Keratinocyte (primary cell): ENCODE results near the gene ZNF81. TPM values are rescaled to one million over a fixed set of nuclear protein-coding genes. Genes with fewer than 3 reads are reported as not detected.

Experiments
- DNase-seq: peaks from one replicate; pipeline ENCODE4 v3.0.0-alpha.2; 2011; ENCODE audit warnings: low read depth, missing footprints, low spot score
- FAIRE-seq: peaks from 2 replicates; lab custom pipeline; 2011; peaks lifted over from hg19 to GRCh38; lab: Jason Lieb, UNC
- H2AFZ ChIP-seq: 2 replicates; pipeline ENCODE4 v1.6.0; 2012; ENCODE audit warnings: low read length, control low read depth, inconsistent platforms; ENCODE audit not compliant: control insufficient read depth
- H3K27ac ChIP-seq: 2 replicates; pipeline ENCODE4 v1.5.1; 2011; ENCODE audit warnings: low read length; ENCODE audit not compliant: control insufficient read depth, insufficient read depth
- H3K27me3 ChIP-seq: 3 replicates; pipeline ENCODE4 v1.6.0; 2011; ENCODE audit warnings: low read length; ENCODE audit not compliant: control insufficient read depth, insufficient read depth; ENCODE audit errors: extremely low read depth
- H3K36me3 ChIP-seq, 2 experiments: 2 replicates in 1 of 2; 3 replicates in 1 of 2; pipeline ENCODE4 v1.5.1; 2011; ENCODE audit warnings: low read length in 2 of 2, mild to moderate bottlenecking in 1 of 2; ENCODE audit not compliant: control insufficient read depth in 2 of 2, insufficient read depth in 2 of 2; ENCODE audit errors: extremely low read depth in 1 of 2
- H3K4me1 ChIP-seq: 3 replicates; pipeline ENCODE4 v1.5.1; 2011; ENCODE audit warnings: low read length; ENCODE audit not compliant: control insufficient read depth, insufficient read depth; ENCODE audit errors: extremely low read depth
- H3K4me2 ChIP-seq: 3 replicates; pipeline ENCODE4 v1.6.0; 2011; ENCODE audit warnings: low read depth, low read length; ENCODE audit not compliant: control insufficient read depth, insufficient read depth; ENCODE audit errors: extremely low read depth
- H3K4me3 ChIP-seq, 3 experiments: fragments of 200-600 bp in 1 of 3; sonication (generic) in 1 of 3; 2 replicates in 2 of 3; 3 replicates in 1 of 3; pipeline ENCODE4 v1.5.1; 2011 to 2016; ENCODE audit warnings: low read length in 3 of 3, mild to moderate bottlenecking in 3 of 3, control low read depth in 2 of 3, inconsistent platforms in 1 of 3, low read depth in 1 of 3, mixed read lengths in 1 of 3, mixed run types in 1 of 3, moderate library complexity in 1 of 3; ENCODE audit not compliant: control insufficient read depth in 2 of 3, insufficient read depth in 2 of 3; ENCODE audit errors: extremely low read depth in 1 of 3
- H3K79me2 ChIP-seq: 2 replicates; pipeline ENCODE4 v1.6.0; 2012; ENCODE audit warnings: low read length; ENCODE audit not compliant: control insufficient read depth, insufficient read depth
- H3K9ac ChIP-seq: 3 replicates; pipeline ENCODE4 v1.6.0; 2011; ENCODE audit warnings: low read length; ENCODE audit not compliant: control insufficient read depth, insufficient read depth; ENCODE audit errors: extremely low read depth
- H3K9me1 ChIP-seq: 3 replicates; pipeline ENCODE4 v1.6.0; 2011; ENCODE audit warnings: low read length; ENCODE audit not compliant: control insufficient read depth, insufficient read depth; ENCODE audit errors: extremely low read depth
- H3K9me3 ChIP-seq: 2 replicates; pipeline ENCODE4 v1.5.1; 2012; ENCODE audit warnings: low read depth, low read length; ENCODE audit not compliant: control insufficient read depth
- H4K20me1 ChIP-seq: 3 replicates; pipeline ENCODE4 v1.6.0; 2011; ENCODE audit warnings: low read length; ENCODE audit not compliant: control insufficient read depth, insufficient read depth; ENCODE audit errors: extremely low read depth
- CTCF ChIP-seq, 3 experiments: IDR thresholded peaks in 1 of 3; conservative IDR thresholded peaks in 1 of 3; optimal IDR thresholded peaks in 1 of 3; 2 replicates in 2 of 3; 3 replicates in 1 of 3; pipeline versions ENCODE3 to v1.5.1; 2011; ENCODE audit warnings: low read length in 3 of 3, mild to moderate bottlenecking in 3 of 3, moderate library complexity in 2 of 3, control low read depth in 1 of 3, inconsistent platforms in 1 of 3; ENCODE audit not compliant: insufficient read depth in 2 of 3; ENCODE audit errors: extremely low read depth in 1 of 3
- EZH2 ChIP-seq: IDR thresholded peaks from one replicate; pipeline ENCODE4 v1.6.1; 2012; ENCODE audit warnings: inconsistent platforms, mild to moderate bottlenecking, low read length, moderate library complexity
- dilution Hi-C: fragments of 300-500 bp; cut with MboI; formaldehyde crosslinking; loops from one replicate; pipeline ENCODE4 v1.7.0; 2020; ENCODE audit warnings: low sequenced_read_pairs; ENCODE audit not compliant: extremely low pct_ligation_motif_present
- polyA plus RNA-seq, 5 experiments: library from polyadenylated mRNA; depleted of rRNA in 3 of 5; stranded (reverse) in 3 of 5; stranded (forward) in 1 of 5; unstranded in 1 of 5; fragments of >200 nt; gene quantifications; 1 replicate in 1 of 5; 2 replicates in 3 of 5; 3 replicates in 1 of 5; pipeline versions ENCODE4 v1.2.1 to v1.2.3, GENCODE V29; 2011 to 2012; ENCODE audit warnings: missing spikeins in 2 of 5, low read depth in 1 of 5, low replicate concordance in 1 of 5

ZNF81 gene
- polyA plus RNA-seq, 1 donor (not counting 4 experiments of a cell fraction or from before 2014, with no cell fraction given) = 5.0 TPM

GRCh38 chrX:47900833-47901232 is 64.1 kb downstream of the ZNF81 start:
- dilution Hi-C loops = no loop called here
- H3K4me3 ChIP-seq = no peak overlapping the region

GRCh38 chrX:47902161-47902560 is 65.5 kb downstream of the ZNF81 start:
- TF ChIP-seq CTCF (optimal IDR thresholded peaks at IDR 0.05 in 1 of 3, IDR thresholded peaks at IDR 0.05 in 1 of 3, conservative IDR thresholded peaks at IDR 0.05 in 1 of 3; ENCODE audit: extremely low read depth in 1 of 3, insufficient read depth in 2 of 3, low read length in 3 of 3) (no peak), EZH2 (no peak)
- H2AFZ ChIP-seq = no peak overlapping the region
- no peaks in the 10 kb centered on the region for H3K9me1 ChIP-seq
- H3K36me3 ChIP-seq = no peaks in the 10 kb centered on the region
- FAIRE-seq = no peak
- H3K4me3 ChIP-seq = no peak overlapping the region
- dilution Hi-C loops = no loop called here
- H3K9ac ChIP-seq = no peak overlapping the region
- H3K27me3 ChIP-seq = no peaks in the 10 kb centered on the region
- H3K4me1 ChIP-seq = no peaks in the 10 kb centered on the region
- no peak overlapping the region for H3K4me2 ChIP-seq
- no peak for DNase-seq
- no peak overlapping the region for H3K27ac ChIP-seq
- H3K9me3 ChIP-seq = no peaks in the 10 kb centered on the region
- H3K79me2 ChIP-seq = no peaks in the 10 kb centered on the region
- H4K20me1 ChIP-seq = no peaks in the 10 kb centered on the region

More at GRCh38 chrX:47900833-47901232, 64.1 kb downstream of the ZNF81 start:
- FAIRE-seq = no peak
- Histone ChIP-seq H3K27ac (no peak overlapping the region), H3K4me1 (no peaks in the 10 kb centered on the region), H3K36me3 (no peaks in the 10 kb centered on the region), H3K9ac (no peak overlapping the region), H4K20me1 (no peaks in the 10 kb centered on the region), H3K79me2 (no peaks in the 10 kb centered on the region), H2AFZ (no peak overlapping the region), H3K4me2 (no peak overlapping the region), H3K9me3 (no peaks in the 10 kb centered on the region), H3K9me1 (no peaks in the 10 kb centered on the region), H3K27me3 (no peaks in the 10 kb centered on the region)
- no peak for TF ChIP-seq CTCF (optimal IDR thresholded peaks at IDR 0.05 in 1 of 3, IDR thresholded peaks at IDR 0.05 in 1 of 3, conservative IDR thresholded peaks at IDR 0.05 in 1 of 3; ENCODE audit: extremely low read depth in 1 of 3, insufficient read depth in 2 of 3, low read length in 3 of 3)
- no peak for TF ChIP-seq EZH2
- DNase-seq = no peak
